Effector memory CD4-positive, alpha-beta T cell (primary cell): Measurements from ENCODE around the gene BIN1.
A peak's percentile ranks its signal among the peaks of the same experiment; 100 is the strongest.

ENCODE experiments used
- DNase-seq, 3 donors: peaks; one replicate each; pipeline ENCODE4 v3.0.0-alpha.2; 2020
- H3K27ac ChIP-seq: 2 replicates; pipeline ENCODE4 v1.7.0; 2013; ENCODE audit warnings: mild to moderate bottlenecking, low read length, moderate library complexity; ENCODE audit not compliant: insufficient read depth, poor library complexity, severe bottlenecking
- H3K27me3 ChIP-seq: replicated peaks from 2 replicates; pipeline ENCODE4 v1.7.0; 2013; ENCODE audit warnings: mild to moderate bottlenecking, low read length; ENCODE audit not compliant: insufficient read depth, control insufficient read depth, poor library complexity, severe bottlenecking
- H3K36me3 ChIP-seq: 2 replicates; pipeline ENCODE4 v1.7.0; 2013; ENCODE audit warnings: mild to moderate bottlenecking, low read length, moderate library complexity; ENCODE audit not compliant: control insufficient read depth, insufficient read depth
- H3K4me1 ChIP-seq: 2 replicates; pipeline ENCODE4 v1.7.0; 2013; ENCODE audit warnings: low read length, mild to moderate bottlenecking; ENCODE audit not compliant: control insufficient read depth, insufficient read depth, poor library complexity, severe bottlenecking
- H3K4me3 ChIP-seq: 2 replicates; pipeline ENCODE4 v1.7.0; 2013; ENCODE audit warnings: low read length, low read depth, mild to moderate bottlenecking; ENCODE audit not compliant: insufficient read depth, poor library complexity, severe bottlenecking
- H3K9me3 ChIP-seq: 2 replicates; pipeline ENCODE4 v1.7.0; 2013; ENCODE audit warnings: mild to moderate bottlenecking, low read length, moderate library complexity; ENCODE audit not compliant: control insufficient read depth

BIN1 gene

GRCh38 chr2:127078028-127078427, 28.9 kb downstream of the BIN1 start:
- Histone ChIP-seq H3K36me3 (peaks cover 30% of the 10 kb centered on the region), H3K4me3 (no peak overlapping the region), H3K4me1 (peaks cover 56% of the 10 kb centered on the region), H3K9me3 (no peaks in the 10 kb centered on the region), H3K27ac (peak overlapping the region; percentile 87), H3K27me3 (no peaks in the 10 kb centered on the region)
- DNase-seq: no peak

- H3K27ac ChIP-seq: peak overlapping the region; percentile 87
- peaks cover 49% of the 10 kb centered on the region for H3K4me1 ChIP-seq
- H3K36me3 ChIP-seq: peaks cover 41% of the 10 kb centered on the region
- no peak for DNase-seq
- H3K9me3 ChIP-seq: no peaks in the 10 kb centered on the region
- H3K27me3 ChIP-seq: no peaks in the 10 kb centered on the region
- no peak overlapping the region for H3K4me3 ChIP-seq
Measured at GRCh38 chr2:127076924-127077323, 30.0 kb downstream of the BIN1 start.

- Histone ChIP-seq H3K36me3 (peaks cover 48% of the 10 kb centered on the region), H3K4me1 (peaks cover 42% of the 10 kb centered on the region)
Measured at GRCh38 chr2:127076290-127076689, 30.7 kb downstream of the BIN1 start.

DNA sequence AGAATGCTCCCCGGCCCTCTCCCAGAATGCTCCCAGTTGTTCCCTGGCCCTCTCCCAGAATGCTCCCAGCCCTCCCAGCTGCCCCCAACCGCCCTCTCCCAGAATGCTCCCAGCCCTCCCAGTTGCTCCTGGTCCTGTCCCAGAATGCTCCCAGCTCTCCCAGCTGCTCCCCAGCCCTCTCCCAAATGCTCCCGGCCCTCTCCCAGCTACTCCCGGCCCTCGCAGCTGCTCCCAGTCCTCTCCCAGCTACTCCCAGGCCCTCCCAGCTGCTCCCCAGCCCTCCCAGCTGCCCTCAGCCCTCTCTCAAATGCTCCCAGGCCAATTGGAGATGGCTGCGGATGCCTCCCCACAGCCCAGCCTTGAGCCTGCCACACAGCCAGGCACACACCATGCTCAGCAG, 31.1 kb downstream of the BIN1 start:
- Histone ChIP-seq H3K4me1 (peaks cover 38% of the 10 kb centered on the region), H3K27ac (peak overlapping the region; percentile 6)

More at GRCh38 chr2:127076290-127076689, 30.7 kb downstream of the BIN1 start:
- H3K27ac ChIP-seq: no peak overlapping the region
- no peaks in the 10 kb centered on the region for H3K27me3 ChIP-seq
- DNase-seq: no peak
- no peaks in the 10 kb centered on the region for H3K9me3 ChIP-seq
- H3K4me3 ChIP-seq: no peak overlapping the region

DNA sequence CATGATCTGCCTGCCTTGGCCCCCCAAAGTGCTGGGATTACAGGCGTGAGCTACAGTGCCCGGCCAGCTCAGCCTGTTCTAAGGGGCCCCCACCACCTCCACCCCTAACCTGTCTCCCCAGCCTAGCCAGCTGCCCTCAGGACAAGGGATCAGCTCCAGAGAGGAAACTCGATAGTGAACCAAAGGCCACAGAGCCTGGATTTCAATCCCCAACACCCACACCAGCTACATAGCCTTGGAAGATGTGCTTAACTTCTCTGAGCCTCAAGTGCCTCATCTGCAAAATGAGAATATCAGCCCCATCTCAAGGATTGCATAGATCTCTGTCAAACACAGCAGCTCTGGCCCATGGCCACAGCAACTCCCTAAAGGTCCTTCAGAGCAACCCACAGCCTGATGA, 32.0 kb downstream of the BIN1 start:
- Histone ChIP-seq H3K9me3 (no peaks in the 10 kb centered on the region), H3K27ac (peak overlapping the region; percentile 6), H3K27me3 (no peaks in the 10 kb centered on the region), H3K4me1 (peaks cover 29% of the 10 kb centered on the region), H3K36me3 (peaks cover 55% of the 10 kb centered on the region), H3K4me3 (no peak overlapping the region)
- no peak for DNase-seq

More for the DNA sequence above, 31.1 kb downstream of the BIN1 start:
- DNase-seq: no peak
- Histone ChIP-seq H3K36me3 (peaks cover 52% of the 10 kb centered on the region), H3K9me3 (no peaks in the 10 kb centered on the region), H3K4me3 (no peak overlapping the region), H3K27me3 (no peaks in the 10 kb centered on the region)

GRCh38 chr2:127074358-127074757, 32.6 kb downstream of the BIN1 start:
- Histone ChIP-seq H3K9me3 (no peaks in the 10 kb centered on the region), H3K36me3 (peaks cover 60% of the 10 kb centered on the region), H3K4me1 (peaks cover 24% of the 10 kb centered on the region), H3K27ac (peak overlapping the region; percentile 17), H3K4me3 (no peak overlapping the region), H3K27me3 (no peaks in the 10 kb centered on the region)
- no peak for DNase-seq

GRCh38 chr2:127072970-127073369, 34.0 kb downstream of the BIN1 start:
- Histone ChIP-seq H3K4me1 (peaks cover 10% of the 10 kb centered on the region), H3K36me3 (peaks cover 73% of the 10 kb centered on the region), H3K9me3 (no peaks in the 10 kb centered on the region), H3K27me3 (no peaks in the 10 kb centered on the region), H3K4me3 (no peak overlapping the region), H3K27ac (no peak overlapping the region)
- DNase-seq: no peak

- no peak for DNase-seq
- H3K9me3 ChIP-seq: no peaks in the 10 kb centered on the region
- H3K36me3 ChIP-seq: peaks cover 78% of the 10 kb centered on the region
- no peaks in the 10 kb centered on the region for H3K27me3 ChIP-seq
- no peak overlapping the region for H3K27ac ChIP-seq
- no peak overlapping the region for H3K4me3 ChIP-seq
- H3K4me1 ChIP-seq: peaks cover 4% of the 10 kb centered on the region
Measured at GRCh38 chr2:127072396-127072795, 34.6 kb downstream of the BIN1 start.

GRCh38 chr2:127071901-127072328, 35.0 kb downstream of the BIN1 start:
- no peak overlapping the region for H3K4me3 ChIP-seq
- peaks cover 3% of the 10 kb centered on the region for H3K4me1 ChIP-seq
- H3K27me3 ChIP-seq: no peaks in the 10 kb centered on the region
- no peaks in the 10 kb centered on the region for H3K9me3 ChIP-seq
- no peak for DNase-seq
- no peak overlapping the region for H3K27ac ChIP-seq
- peaks cover 81% of the 10 kb centered on the region for H3K36me3 ChIP-seq

DNA sequence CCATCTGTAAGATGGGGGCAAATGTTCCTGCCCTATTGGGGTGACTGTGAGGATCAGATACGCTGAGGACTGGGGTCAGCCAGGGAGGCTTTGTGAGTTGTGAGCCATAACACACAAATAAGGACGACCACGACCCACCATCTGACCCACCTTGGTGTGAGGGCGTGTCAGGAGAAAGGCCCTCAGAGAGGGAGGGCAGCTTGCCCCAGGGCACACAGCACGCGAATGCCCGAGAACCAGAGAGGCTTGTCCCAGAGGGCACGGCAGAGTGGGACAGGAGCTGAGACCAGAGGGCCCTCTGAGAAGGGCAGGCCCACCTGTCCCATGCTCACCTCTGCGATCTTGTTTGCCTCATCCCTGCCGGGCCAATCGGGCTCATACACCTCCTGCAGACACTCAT, 36.7 kb downstream of the BIN1 start:
- peaks cover 68% of the 10 kb centered on the region for H3K36me3 ChIP-seq
- DNase-seq: no peak
- no peaks in the 10 kb centered on the region for H3K27me3 ChIP-seq
- no peak overlapping the region for H3K4me3 ChIP-seq
- H3K9me3 ChIP-seq: no peaks in the 10 kb centered on the region
- no peaks in the 10 kb centered on the region for H3K4me1 ChIP-seq
- H3K27ac ChIP-seq: no peak overlapping the region
